DOHH2 (cell line): ENCODE data around the gene PMFBP1.

Source experiments
- CTCF ChIP-seq: fragments of 200-600 bp; sonication (generic); IDR thresholded peaks from one replicate; pipeline ENCODE4 v1.5.1; 2014; ENCODE audit warnings: antibody characterized with exemption, mild to moderate bottlenecking, low read depth, low read length; ENCODE audit not compliant: poor library complexity, severe bottlenecking
- EZH2phosphoT487 ChIP-seq: fragments of 200-600 bp; sonication (generic); IDR thresholded peaks from 2 replicates; pipeline ENCODE4 v1.6.1; 2017; ENCODE audit warnings: borderline replicate concordance, mild to moderate bottlenecking, antibody characterized with exemption, low read length, moderate library complexity, mixed read lengths

GRCh38 chr16:72169708-72170107 lies 2.2 kb downstream of the PMFBP1 start:
- TF ChIP-seq CTCF (no peak), EZH2phosphoT487 (no peak)
